K562 (cell line): ENCODE data around the gene ZNF48. TPM values are rescaled to one million over a fixed set of nuclear protein-coding genes. Genes with fewer than 3 reads are reported as not detected.
A peak's percentile ranks its signal among the peaks of the same experiment; 100 is the strongest.

Experiments
- ATAC-seq: fragments of 200-7000 bp; cut with Tn5 transposase; 3 replicates; pipeline ENCODE4 v1.9.1; 2020; ENCODE audit warnings: moderate library complexity
- BruUV-seq: library from RNA; stranded (reverse); fragments of 400-500 nt; replicated peaks from 2 replicates; lab custom pipeline; 2021; lab: Mats Ljungman, UMichigan
- CTCF ChIA-PET: fragments of 300-600 bp; formaldehyde crosslinking; extraction: SDS; loops from one replicate; lab custom pipeline; 2021; ENCODE audit warnings: low intra/inter-chr PET ratio; lab: Yijun Ruan, JAX
- POLR2A ChIA-PET: fragments of 300-600, 350-650 bp; sonication (Branson Sonifier 250); formaldehyde crosslinking; extraction: SDS; loops from one replicate; lab custom pipeline; 2021; ENCODE audit warnings: antibody characterized with exemption, inconsistent platforms; lab: Yijun Ruan, JAX
- DNase-seq, 4 experiments: peaks; one replicate each; pipeline versions ENCODE4 v3.0.0 to v3.0.0-alpha.2; 2011 to 2018; ENCODE audit warnings: low spot score in 3 of 4, mixed read lengths in 3 of 4; ENCODE audit errors: extremely low read depth in 1 of 4
- FAIRE-seq: peaks from 2 replicates; lab custom pipeline; 2011; peaks lifted over from hg19 to GRCh38; lab: Jason Lieb, UNC
- H2AFZ ChIP-seq: 2 replicates; pipeline ENCODE4 v1.6.0; 2011; ENCODE audit warnings: low read depth, low read length, control low read depth, inconsistent platforms
- H3K27ac ChIP-seq: fragments of 200-600 bp; 3 replicates; pipeline ENCODE4 v1.8.0; 2011; ENCODE audit warnings: low read depth, mild to moderate bottlenecking, control low read depth, inconsistent platforms, low read length, moderate library complexity, mixed read lengths; ENCODE audit errors: extremely low read depth
- H3K27me3 ChIP-seq, 2 experiments: fragments of 300-600 bp in 1 of 2; 2 replicates in 1 of 2; 3 replicates in 1 of 2; pipeline versions ENCODE4 v1.6.0 to v1.8.0; 2011; ENCODE audit warnings: inconsistent platforms in 2 of 2, low read length in 2 of 2, mild to moderate bottlenecking in 1 of 2, mixed read lengths in 1 of 2, moderate library complexity in 1 of 2; ENCODE audit not compliant: control insufficient read depth in 2 of 2, insufficient read depth in 2 of 2
- H3K36me3 ChIP-seq: fragments of 300-600 bp; 3 replicates; pipeline ENCODE4 v1.8.0; 2011; ENCODE audit warnings: mild to moderate bottlenecking, low read length, inconsistent platforms; ENCODE audit not compliant: control insufficient read depth, insufficient read depth
- H3K4me1 ChIP-seq, 2 experiments: fragments of 200-600 bp in 1 of 2; replicated peaks in 1 of 2; 2 replicates in 1 of 2; 3 replicates in 1 of 2; pipeline versions ENCODE4 v1.5.1 to v1.8.0; 2011; ENCODE audit warnings: inconsistent platforms in 2 of 2, low read length in 2 of 2, mild to moderate bottlenecking in 1 of 2, mixed read lengths in 1 of 2, moderate library complexity in 1 of 2; ENCODE audit not compliant: control insufficient read depth in 2 of 2, insufficient read depth in 2 of 2
- H3K4me2 ChIP-seq: 2 replicates; pipeline ENCODE4 v1.6.1; 2011; ENCODE audit warnings: low read length, control low read depth, inconsistent platforms, mixed read lengths; ENCODE audit not compliant: insufficient read depth
- H3K4me3 ChIP-seq: fragments of 200-600 bp; sonication (generic), shearing (Covaris generic); 2 replicates; pipeline ENCODE4 v1.5.1; 2016; ENCODE audit warnings: control low read depth, inconsistent platforms
- H3K79me2 ChIP-seq: fragments of 200-600 bp; 3 replicates; pipeline ENCODE4 v1.8.0; 2011; ENCODE audit warnings: low read length, inconsistent platforms; ENCODE audit not compliant: control insufficient read depth, insufficient read depth
- H3K9ac ChIP-seq, 2 experiments: 2 replicates each; pipeline versions ENCODE4 v1.6.0 to v1.6.1; 2011; ENCODE audit warnings: low read depth in 2 of 2, low read length in 2 of 2, control low read depth in 1 of 2, inconsistent platforms in 1 of 2, mild to moderate bottlenecking in 1 of 2, mixed read lengths in 1 of 2; ENCODE audit not compliant: insufficient read depth in 1 of 2
- H3K9me1 ChIP-seq: one replicate; pipeline ENCODE4 v1.6.0; 2011; ENCODE audit warnings: inconsistent platforms, mild to moderate bottlenecking, low read length, moderate library complexity; ENCODE audit not compliant: control insufficient read depth, insufficient read depth
- H3K9me3 ChIP-seq: replicated peaks from 2 replicates; pipeline ENCODE4 v1.5.1; 2011; ENCODE audit warnings: low read depth, low read length, inconsistent platforms; ENCODE audit not compliant: control insufficient read depth, insufficient read depth
- H4K20me1 ChIP-seq: replicated peaks from 2 replicates; pipeline ENCODE4 v1.6.1; 2011; ENCODE audit warnings: low read length, inconsistent platforms, mixed read lengths; ENCODE audit not compliant: control insufficient read depth, insufficient read depth
- FOXM1 ChIP-seq, 2 experiments: fragments of 450-650 bp in 1 of 2; sonication (generic) in 1 of 2; formaldehyde crosslinking in 1 of 2; IDR thresholded peaks; 2 replicates each; pipeline versions ENCODE4 v1.6.1 to v1.9.0; 2017 to 2022; ENCODE audit warnings: low read depth in 2 of 2, mild to moderate bottlenecking in 2 of 2, missing genetic modification reagents in 1 of 2, moderate library complexity in 1 of 2
- KAT2B ChIP-seq: IDR thresholded peaks from one replicate; pipeline ENCODE4 v1.6.1; 2012; ENCODE audit warnings: low read depth, mild to moderate bottlenecking, control low read depth, inconsistent platforms, low read length, moderate library complexity
- PCBP2 ChIP-seq: fragments of 200-400 bp; formaldehyde crosslinking; IDR thresholded peaks from 2 replicates; pipeline ENCODE4 v1.6.1; 2018; ENCODE audit warnings: low read length, low read depth, mild to moderate bottlenecking, moderate library complexity; ENCODE audit not compliant: poor library complexity, severe bottlenecking
- POLR2G ChIP-seq: fragments of 200-400 bp; formaldehyde crosslinking; IDR thresholded peaks from 2 replicates; pipeline ENCODE4 v1.6.1; 2017; ENCODE audit warnings: low read depth, mild to moderate bottlenecking, antibody characterized with exemption, low read length, moderate library complexity
- RBFOX2 ChIP-seq: fragments of 200-400 bp; formaldehyde crosslinking; IDR thresholded peaks from 2 replicates; pipeline ENCODE4 v1.6.1; 2017; ENCODE audit warnings: low read depth, mild to moderate bottlenecking, low read length, moderate library complexity
- WGBS: fragments of 100-300 bp; shearing (Covaris generic); methylation state at CpG from one replicate; pipeline ENCODE4 v1.1.6; 2016; ENCODE audit warnings: low coverage, mixed read lengths; ENCODE audit not compliant: insufficient coverage; ENCODE audit errors: missing lambda C conversion rate; 5-methylcytosine and 5-hydroxymethylcytosine counted together
- in situ Hi-C: fragments of 300-500 bp; cut with MboI; formaldehyde crosslinking; loops from 4 replicates; pipeline ENCODE4 v1.15.0; 2018; ENCODE audit warnings: inconsistent platforms, mixed read lengths
- intact Hi-C: fragments of 100-400 bp; cut with micrococcal nuclease; formaldehyde crosslinking; loops from 2 replicates; pipeline ENCODE4 v1.14.2; 2022
- polyA plus RNA-seq, 8 experiments: library from polyadenylated mRNA; depleted of rRNA in 4 of 8; stranded (reverse) in 5 of 8; unstranded in 3 of 8; fragments of >200 nt; fragmentation: Nextera tagmentation in 2 of 8; fragmentation: Illumina TruSeq in 1 of 8; extraction: Ambion mirVana in 2 of 8; extraction: Trizol in 1 of 8; gene quantifications; 2 replicates each; pipeline versions ENCODE4 v1.2.1 to v1.2.3, GENCODE V29; 2011 to 2014; ENCODE audit warnings: inconsistent platforms in 1 of 8, missing spikeins in 1 of 8
- total RNA-seq, 7 experiments: library from RNA; depleted of rRNA in 6 of 7; stranded (reverse); fragments of >200 nt in 6 of 7; fragmentation: Illumina TruSeq in 2 of 7; extraction: Trizol in 2 of 7; gene quantifications; 2 replicates each; pipeline versions ENCODE4 v1.2.1 to v1.2.3, GENCODE V29; 2011 to 2021; ENCODE audit warnings: low replicate concordance in 1 of 7

The ZNF48 gene
- total and polyA plus RNA-seq, 9 of the 15 experiments (the other 6 are each of a cell fraction or from before 2014, with no cell fraction given), result 0.38 to 11.6 (median 4.7) TPM

DNA sequence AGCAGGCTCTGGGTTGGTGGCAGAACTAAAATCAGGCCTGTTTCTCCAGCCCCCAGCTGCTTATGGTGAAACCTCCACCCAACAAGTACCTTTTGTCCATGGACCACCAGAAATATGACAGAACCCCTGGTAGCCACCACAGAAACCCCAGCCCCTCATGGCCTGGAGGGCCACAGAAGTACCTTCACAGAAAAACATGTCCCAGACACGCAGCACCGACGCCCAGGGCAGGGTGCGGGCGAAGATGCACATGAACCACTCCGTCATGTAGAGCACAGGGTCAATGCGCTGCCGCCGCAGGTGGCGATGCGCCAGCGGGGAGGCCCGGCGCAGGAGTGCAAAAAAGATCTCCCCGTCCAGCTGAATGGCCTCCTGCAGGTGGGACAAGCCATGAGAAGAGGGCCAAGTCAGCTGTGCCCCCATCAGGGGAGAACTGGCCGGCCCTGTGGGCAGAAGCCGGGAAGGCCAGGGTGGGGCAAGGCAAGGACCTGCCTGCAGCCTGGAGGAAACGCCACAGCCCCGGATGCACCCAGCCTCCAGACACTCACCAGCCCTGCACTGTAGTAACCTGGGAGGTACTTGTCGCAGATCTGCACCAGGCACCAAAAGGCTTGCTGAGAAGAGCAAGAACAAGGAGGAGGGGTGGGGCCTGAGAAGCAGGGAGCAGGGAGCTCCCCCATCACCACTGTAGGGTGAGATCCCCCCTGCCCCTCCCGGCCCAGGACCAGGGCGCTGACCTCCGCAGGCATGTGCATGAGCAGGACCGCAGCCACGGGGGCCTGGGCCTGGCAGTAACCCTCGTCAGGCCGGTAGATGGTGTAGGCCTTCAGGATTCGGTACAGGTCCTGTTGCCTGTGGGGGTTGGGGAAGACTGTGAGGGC lies 36.0 kb upstream of the ZNF48 start:
- TF ChIP-seq PCBP2, result no peak
- TF ChIP-seq FOXM1 (IDR thresholded peaks at IDR 0.05; ENCODE audit: low read depth), result no peak
- no peak for TF ChIP-seq FOXM1 (CRISPR knock-in tag; IDR thresholded peaks at IDR 0.05; ENCODE audit: low read depth)
- TF ChIP-seq POLR2G, result peak; percentile 46; the same call in 1 of the 2 replicates
- no peak for TF ChIP-seq KAT2B
- peak; percentile 40; the same call in 1 of the 2 replicates for TF ChIP-seq RBFOX2
- H3K4me2 ChIP-seq, result no peak overlapping the region
- peak overlapping the region in 1 of 2 experiments; percentile 55; a peak in 2 of 4 replicates for H3K9ac ChIP-seq
- no peaks in the 10 kb centered on the region for H3K9me3 ChIP-seq
- no TSS peak for BruUV-seq
- ChIA-PET CTCF (interaction anchor here (0.6 kb wide), 1 partner anchor 342 kb away, joined by 4 read pairs; no protein-coding TSS in a partner anchor), POLR2A (interaction anchor here (0.6 to 8.2 kb wide), 4 partner anchors 8 to 41 kb away, joined by 3 to 77 read pairs (median 3); partner anchors contain the start of gene TBC1D10B)
- 94% methylated on average over 23 of the region's 28 CpGs for WGBS
- no peak overlapping the region for H2AFZ ChIP-seq
- ATAC-seq (no peak), FAIRE-seq (no peak), DNase-seq (no peak)
- peaks cover 30% of the 10 kb centered on the region for H3K79me2 ChIP-seq
- intact Hi-C loops (loop anchor here (5.0 kb wide), 1 partner anchor 48 kb away; the partner anchor contains the start of gene ZNF771), in situ Hi-C loops (loop anchor here (25.0 kb wide), 1 partner anchor 897 kb away; the partner anchor contains the start of genes BOLA2, SLX1B and SULT1A4)
- H4K20me1 ChIP-seq, result no peaks in the 10 kb centered on the region
- H3K36me3 ChIP-seq, result peaks cover 65% of the 10 kb centered on the region; the same call in 2 of the 3 replicates
- H3K27me3 ChIP-seq, result no peaks in the 10 kb centered on the region
- H3K4me3 ChIP-seq, result no peak overlapping the region
- H3K9me1 ChIP-seq, result no peaks in the 10 kb centered on the region
- H3K27ac ChIP-seq, result no peak overlapping the region
- peaks cover 7 to 43% of the 10 kb centered on the region in 2 experiments; a peak in 4 of 5 replicates for H3K4me1 ChIP-seq
